Activated T-cell treated with anti-CD3 and anti-CD28 coated beads, Interleukin-2, amount 50 U/mL, for 4 hours (primary cell): Measurements from ENCODE around the gene ADAMTS2. TPM values are rescaled to one million over a fixed set of nuclear protein-coding genes. Genes with fewer than 3 reads are reported as not detected.

Source experiments
- ATAC-seq, 2 donors: fragments of 200-7000 bp; cut with Tn5 transposase; one replicate each; pipeline ENCODE4 v1.10.0; 2021
- DNase-seq: peaks from one replicate; pipeline ENCODE4 v3.0.0-alpha.2; 2020
- H3K27me3 Mint-ChIP-seq: one replicate; pipeline ENCODE4 v1.8.0; 2021; ENCODE audit warnings: low read depth, mixed read lengths
- H3K36me3 Mint-ChIP-seq: one replicate; pipeline ENCODE4 v1.8.0; 2022; ENCODE audit warnings: mixed read lengths; ENCODE audit not compliant: insufficient read depth
- H3K4me1 Mint-ChIP-seq: one replicate; pipeline ENCODE4 v1.8.0; 2021; ENCODE audit warnings: low read depth, mixed read lengths
- H3K4me3 Mint-ChIP-seq: one replicate; pipeline ENCODE4 v1.8.0; 2021; ENCODE audit warnings: mild to moderate bottlenecking, moderate library complexity, mixed read lengths
- H3K9me3 Mint-ChIP-seq: one replicate; pipeline ENCODE4 v1.8.0; 2021; ENCODE audit warnings: mixed read lengths
- total RNA-seq, 3 donors: library from RNA; stranded (reverse); gene quantifications; one replicate each; pipeline ENCODE4 v1.2.1, GENCODE V29; 2021

Gene ADAMTS2
- under 1 TPM; 0.05 to 0.41 (median 0.13) TPM for total RNA-seq

- Mint-ChIP-seq H3K9me3 (no peaks in the 10 kb centered on the region), H3K4me3 (peak within 1 kb of the TSS; percentile 33), H3K36me3 (no peaks in the 10 kb centered on the region), H3K27me3 (peaks cover 52% of the 10 kb centered on the region), H3K4me1 (peaks cover 9% of the 10 kb centered on the region)
- ATAC-seq (peak; percentile 27 to 38), DNase-seq (no peak)
Observed at GRCh38 chr5:179345433-179346321, at the start of gene ADAMTS2. Gene ADAMTS2, minus strand, starts transcription at chr5:179345461. Its CDS starts 133 bp downstream, at chr5:179345328.

- Mint-ChIP-seq H3K9me3 (peaks cover 45% of the 10 kb centered on the region), H3K36me3 (peaks cover 5% of the 10 kb centered on the region), H3K27me3 (peaks cover 11% of the 10 kb centered on the region), H3K4me1 (no peaks in the 10 kb centered on the region), H3K4me3 (no peak overlapping the region)
- DNase-seq (no peak), ATAC-seq (no peak)
Observed at GRCh38 chr5:179393078-179393477, 47.8 kb upstream of the ADAMTS2 start.

GRCh38 chr5:179387151-179388110, 42.2 kb upstream of the ADAMTS2 start:
- H3K27me3 Mint-ChIP-seq, result peaks cover 17% of the 10 kb centered on the region
- ATAC-seq, result no peak
- no peaks in the 10 kb centered on the region for H3K4me1 Mint-ChIP-seq
- H3K9me3 Mint-ChIP-seq, result peaks cover 25% of the 10 kb centered on the region
- H3K36me3 Mint-ChIP-seq, result peaks cover 4% of the 10 kb centered on the region
- DNase-seq, result no peak
- no peak overlapping the region for H3K4me3 Mint-ChIP-seq

- Mint-ChIP-seq H3K9me3 (peaks cover 11% of the 10 kb centered on the region), H3K27me3 (peaks cover 17% of the 10 kb centered on the region), H3K4me1 (no peaks in the 10 kb centered on the region), H3K4me3 (no peak overlapping the region), H3K36me3 (peaks cover 2% of the 10 kb centered on the region)
- no peak for DNase-seq
- no peak for ATAC-seq
Observed at GRCh38 chr5:179385914-179386313, 40.7 kb upstream of the ADAMTS2 start.

GRCh38 chr5:179382486-179382885, 37.2 kb upstream of the ADAMTS2 start:
- Mint-ChIP-seq H3K4me3 (no peak overlapping the region), H3K36me3 (no peaks in the 10 kb centered on the region), H3K27me3 (peaks cover 6% of the 10 kb centered on the region), H3K4me1 (no peaks in the 10 kb centered on the region), H3K9me3 (no peaks in the 10 kb centered on the region)
- ATAC-seq (no peak), DNase-seq (no peak)

- Mint-ChIP-seq H3K4me1 (no peaks in the 10 kb centered on the region), H3K36me3 (no peaks in the 10 kb centered on the region), H3K27me3 (peaks cover under 1% of the 10 kb centered on the region), H3K4me3 (no peak overlapping the region), H3K9me3 (no peaks in the 10 kb centered on the region)
- DNase-seq (no peak), ATAC-seq (no peak)
Observed at GRCh38 chr5:179381691-179382090, 36.4 kb upstream of the ADAMTS2 start.

- Mint-ChIP-seq H3K36me3 (no peaks in the 10 kb centered on the region), H3K4me3 (no peak overlapping the region), H3K4me1 (no peaks in the 10 kb centered on the region), H3K9me3 (no peaks in the 10 kb centered on the region), H3K27me3 (no peaks in the 10 kb centered on the region)
- ATAC-seq (no peak), DNase-seq (no peak)
Observed at GRCh38 chr5:179380211-179381035, 35.2 kb upstream of the ADAMTS2 start.

- ATAC-seq (no peak), DNase-seq (no peak)
- no peaks in the 10 kb centered on the region for H3K27me3 Mint-ChIP-seq
- H3K4me1 Mint-ChIP-seq, result no peaks in the 10 kb centered on the region
- no peaks in the 10 kb centered on the region for H3K36me3 Mint-ChIP-seq
- H3K9me3 Mint-ChIP-seq, result no peaks in the 10 kb centered on the region
- H3K4me3 Mint-ChIP-seq, result no peak overlapping the region
Observed at GRCh38 chr5:179379321-179379890, 34.1 kb upstream of the ADAMTS2 start.

- Mint-ChIP-seq H3K4me3 (no peak overlapping the region), H3K4me1 (no peaks in the 10 kb centered on the region), H3K9me3 (no peaks in the 10 kb centered on the region), H3K27me3 (no peaks in the 10 kb centered on the region), H3K36me3 (no peaks in the 10 kb centered on the region)
- ATAC-seq (no peak), DNase-seq (no peak)
Observed at GRCh38 chr5:179378441-179379271, 33.4 kb upstream of the ADAMTS2 start.

- Mint-ChIP-seq H3K36me3 (no peaks in the 10 kb centered on the region), H3K4me3 (no peak overlapping the region), H3K27me3 (no peaks in the 10 kb centered on the region), H3K9me3 (no peaks in the 10 kb centered on the region), H3K4me1 (no peaks in the 10 kb centered on the region)
- DNase-seq (no peak), ATAC-seq (no peak)
Observed at GRCh38 chr5:179378116-179378440, 32.8 kb upstream of the ADAMTS2 start.

GRCh38 chr5:179377421-179378115, 32.3 kb upstream of the ADAMTS2 start:
- H3K36me3 Mint-ChIP-seq, result no peaks in the 10 kb centered on the region
- no peak for ATAC-seq

GRCh38 chr5:179376701-179377420, 31.6 kb upstream of the ADAMTS2 start:
- no peak for DNase-seq
- Mint-ChIP-seq H3K4me3 (no peak overlapping the region), H3K27me3 (no peaks in the 10 kb centered on the region), H3K9me3 (no peaks in the 10 kb centered on the region), H3K36me3 (no peaks in the 10 kb centered on the region), H3K4me1 (no peaks in the 10 kb centered on the region)
- no peak for ATAC-seq

More at GRCh38 chr5:179377421-179378115, 32.3 kb upstream of the ADAMTS2 start:
- Mint-ChIP-seq H3K9me3 (no peaks in the 10 kb centered on the region), H3K4me1 (no peaks in the 10 kb centered on the region), H3K27me3 (no peaks in the 10 kb centered on the region), H3K4me3 (no peak overlapping the region)
- no peak for DNase-seq
